Tibial nerve (tissue), 3 donors: ENCODE data around the gene TRIOBP.

Source experiments
- POLR2A ChIP-seq, 2 donors: fragments of 450-650 bp; IDR thresholded peaks; one replicate each; pipeline ENCODE4 v1.6.1; 2017; ENCODE audit warnings: antibody characterized with exemption in 2 of 2, mild to moderate bottlenecking in 2 of 2, moderate library complexity in 2 of 2
- TF ChIP-seq, protein P1 (sequence below), 5 experiments: fragments of 200-600 bp in 3 of 5; fragments of 450-650 bp in 2 of 5; sonication (generic) in 3 of 5; IDR thresholded peaks; one replicate each; pipeline ENCODE4 v1.5.1; 2016 to 2019; ENCODE audit warnings: antibody characterized with exemption in 5 of 5, mild to moderate bottlenecking in 3 of 5, moderate library complexity in 2 of 5

DNA sequence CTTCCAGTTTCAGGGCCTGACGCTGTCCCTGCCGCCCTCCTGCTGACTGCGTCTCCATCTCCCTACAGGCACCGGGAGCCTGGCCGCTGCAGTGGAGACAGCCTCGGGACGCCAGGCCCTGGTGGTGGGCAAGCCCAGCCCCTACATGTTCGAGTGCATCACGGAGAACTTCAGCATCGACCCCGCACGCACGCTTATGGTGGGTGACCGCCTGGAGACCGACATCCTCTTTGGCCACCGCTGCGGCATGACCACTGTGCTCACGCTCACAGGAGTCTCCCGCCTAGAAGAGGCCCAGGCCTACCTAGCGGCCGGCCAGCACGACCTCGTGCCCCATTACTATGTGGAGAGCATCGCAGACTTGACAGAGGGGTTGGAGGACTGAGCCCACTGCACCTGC, 31.4 kb upstream of the TRIOBP start:
- TF ChIP-seq, protein P1, sequence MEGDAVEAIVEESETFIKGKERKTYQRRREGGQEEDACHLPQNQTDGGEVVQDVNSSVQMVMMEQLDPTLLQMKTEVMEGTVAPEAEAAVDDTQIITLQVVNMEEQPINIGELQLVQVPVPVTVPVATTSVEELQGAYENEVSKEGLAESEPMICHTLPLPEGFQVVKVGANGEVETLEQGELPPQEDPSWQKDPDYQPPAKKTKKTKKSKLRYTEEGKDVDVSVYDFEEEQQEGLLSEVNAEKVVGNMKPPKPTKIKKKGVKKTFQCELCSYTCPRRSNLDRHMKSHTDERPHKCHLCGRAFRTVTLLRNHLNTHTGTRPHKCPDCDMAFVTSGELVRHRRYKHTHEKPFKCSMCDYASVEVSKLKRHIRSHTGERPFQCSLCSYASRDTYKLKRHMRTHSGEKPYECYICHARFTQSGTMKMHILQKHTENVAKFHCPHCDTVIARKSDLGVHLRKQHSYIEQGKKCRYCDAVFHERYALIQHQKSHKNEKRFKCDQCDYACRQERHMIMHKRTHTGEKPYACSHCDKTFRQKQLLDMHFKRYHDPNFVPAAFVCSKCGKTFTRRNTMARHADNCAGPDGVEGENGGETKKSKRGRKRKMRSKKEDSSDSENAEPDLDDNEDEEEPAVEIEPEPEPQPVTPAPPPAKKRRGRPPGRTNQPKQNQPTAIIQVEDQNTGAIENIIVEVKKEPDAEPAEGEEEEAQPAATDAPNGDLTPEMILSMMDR (IDR thresholded peaks at IDR 0.05): no peak
- TF ChIP-seq POLR2A (IDR thresholded peaks at IDR 0.05): no peak
